IMR-90 (cell line): ENCODE measurements around the gene TBPL2. TPM values are rescaled to one million over a fixed set of nuclear protein-coding genes. Genes with fewer than 3 reads are reported as not detected.

Source experiments
- ATAC-seq: fragments of 200-7000 bp; cut with Tn5 transposase; 2 replicates; pipeline ENCODE4 v1.9.1; 2020; ENCODE audit warnings: low read depth, mild to moderate bottlenecking, moderate library complexity
- BruUV-seq: library from RNA; stranded (reverse); fragments of 400-500 nt; replicated peaks from 2 replicates; lab custom pipeline; 2021; lab: Mats Ljungman, UMichigan
- CTCF ChIA-PET: fragments of 300-600 bp; formaldehyde crosslinking; extraction: SDS; loops from one replicate; lab custom pipeline; 2021; ENCODE audit warnings: antibody characterized with exemption; lab: Yijun Ruan, JAX
- POLR2A ChIA-PET: fragments of 300-600 bp; sonication (Branson Sonifier 250); formaldehyde crosslinking; loops from one replicate; lab custom pipeline; 2022; ENCODE audit warnings: antibody characterized with exemption; ENCODE audit not compliant: unreplicated experiment; lab: Charles Lee
- DNase-seq: peaks from one replicate; pipeline ENCODE4 v3.0.0; 2013
- H2AFZ ChIP-seq: replicated peaks from 2 replicates; pipeline ENCODE3; 2013; ENCODE audit warnings: low read length, mild to moderate bottlenecking; ENCODE audit not compliant: poor library complexity
- H2AK5ac ChIP-seq: 2 replicates; pipeline ENCODE4 v1.6.1; 2013; ENCODE audit warnings: low read depth, low read length, inconsistent platforms
- H2AK9ac ChIP-seq: replicated peaks from 2 replicates; pipeline ENCODE3; 2013; ENCODE audit warnings: mild to moderate bottlenecking, low read depth, low read length, moderate library complexity; ENCODE audit not compliant: poor library complexity
- H2BK120ac ChIP-seq: 2 replicates; pipeline ENCODE4 v1.6.1; 2013; ENCODE audit warnings: low read depth, low read length, inconsistent platforms
- H2BK15ac ChIP-seq: 3 replicates; pipeline ENCODE4 v1.6.1; 2013; ENCODE audit warnings: low read depth, low read length, inconsistent platforms
- H2BK20ac ChIP-seq: 2 replicates; pipeline ENCODE4 v1.6.1; 2013; ENCODE audit warnings: low read depth, mild to moderate bottlenecking, inconsistent platforms, low read length, moderate library complexity
- H2BK5ac ChIP-seq: 2 replicates; pipeline ENCODE4 v1.6.1; 2013; ENCODE audit warnings: mild to moderate bottlenecking, low read depth, low read length, inconsistent platforms; ENCODE audit not compliant: poor library complexity, severe bottlenecking
- H3K14ac ChIP-seq: replicated peaks from 2 replicates; pipeline ENCODE4 v1.6.1; 2013; ENCODE audit warnings: low read depth, low read length, inconsistent platforms
- H3K18ac ChIP-seq: 2 replicates; pipeline ENCODE4 v1.6.1; 2013; ENCODE audit warnings: low read depth, low read length, control low read depth
- H3K23ac ChIP-seq: 2 replicates; pipeline ENCODE4 v1.6.1; 2013; ENCODE audit warnings: low read depth, low read length, inconsistent platforms
- H3K27ac ChIP-seq: 2 replicates; pipeline ENCODE4 v1.5.1; 2013; ENCODE audit warnings: mild to moderate bottlenecking, control low read depth, low read length; ENCODE audit not compliant: insufficient read depth
- H3K27me3 ChIP-seq: 2 replicates; pipeline ENCODE4 v1.6.1; 2013; ENCODE audit warnings: low read length; ENCODE audit not compliant: control insufficient read depth, insufficient read depth
- H3K36me3 ChIP-seq: 2 replicates; pipeline ENCODE4 v1.6.1; 2013; ENCODE audit warnings: low read length, mixed read lengths; ENCODE audit not compliant: control insufficient read depth, insufficient read depth
- H3K4ac ChIP-seq: 2 replicates; pipeline ENCODE4 v1.6.1; 2013; ENCODE audit warnings: low read depth, low read length, inconsistent platforms
- H3K4me1 ChIP-seq: 2 replicates; pipeline ENCODE4 v1.6.1; 2013; ENCODE audit warnings: low read length, mixed read lengths; ENCODE audit not compliant: control insufficient read depth, insufficient read depth
- H3K4me2 ChIP-seq: 2 replicates; pipeline ENCODE4 v1.6.1; 2013; ENCODE audit warnings: low read depth, mild to moderate bottlenecking, control low read depth, low read length, moderate library complexity
- H3K4me3 ChIP-seq: 2 replicates; pipeline ENCODE4 v1.5.1; 2013; ENCODE audit warnings: low read depth, mild to moderate bottlenecking, control low read depth, low read length, moderate library complexity; ENCODE audit not compliant: insufficient read depth
- H3K56ac ChIP-seq: 2 replicates; pipeline ENCODE4 v1.6.1; 2013; ENCODE audit warnings: low read length, inconsistent platforms; ENCODE audit not compliant: insufficient read depth; ENCODE audit errors: extremely low read depth
- H3K79me1 ChIP-seq, 2 experiments: 2 replicates each; pipeline ENCODE4 v1.6.1; 2013; ENCODE audit warnings: low read length in 2 of 2, inconsistent platforms in 1 of 2, low read depth in 1 of 2
- H3K9ac ChIP-seq: 2 replicates; pipeline ENCODE4 v1.6.1; 2013; ENCODE audit warnings: low read depth, low read length, control low read depth
- H3K9me1 ChIP-seq: 2 replicates; pipeline ENCODE4 v1.6.1; 2013; ENCODE audit warnings: low read length, inconsistent platforms; ENCODE audit not compliant: insufficient read depth
- H3K9me3 ChIP-seq: 2 replicates; pipeline ENCODE4 v1.6.1; 2013; ENCODE audit warnings: low read length; ENCODE audit not compliant: control insufficient read depth, insufficient read depth
- H4K20me1 ChIP-seq: 2 replicates; pipeline ENCODE4 v1.6.1; 2013; ENCODE audit warnings: low read length, inconsistent platforms; ENCODE audit not compliant: insufficient read depth
- H4K5ac ChIP-seq: 2 replicates; pipeline ENCODE4 v1.6.1; 2013; ENCODE audit warnings: mild to moderate bottlenecking, low read depth, low read length, control low read depth
- H4K8ac ChIP-seq, 2 experiments: 2 replicates each; pipeline ENCODE4 v1.6.1; 2013; ENCODE audit warnings: low read depth in 2 of 2, low read length in 2 of 2, control low read depth in 1 of 2, inconsistent platforms in 1 of 2
- H4K91ac ChIP-seq: 2 replicates; pipeline ENCODE4 v1.6.1; 2013; ENCODE audit warnings: low read depth, low read length, inconsistent platforms; ENCODE audit not compliant: insufficient read depth
- BHLHE40 ChIP-seq: fragments of 150-350 bp; IDR thresholded peaks from 2 replicates; pipeline ENCODE4 v1.6.1; 2016; ENCODE audit warnings: mild to moderate bottlenecking, low read depth, low read length
- CEBPB ChIP-seq: IDR thresholded peaks from 2 replicates; pipeline ENCODE4 v1.6.1; 2012; ENCODE audit warnings: low read depth, low read length, improper control_type of control experiment
- CHD1 ChIP-seq: IDR thresholded peaks from 2 replicates; pipeline ENCODE4 v1.6.1; 2012; ENCODE audit warnings: low read depth, low read length, improper control_type of control experiment
- CTCF ChIP-seq: conservative IDR thresholded peaks from 2 replicates; pipeline ENCODE4 v1.5.1; 2012; ENCODE audit warnings: mild to moderate bottlenecking, low read depth, low read length, improper control_type of control experiment
- ELK1 ChIP-seq: fragments of 150-350 bp; IDR thresholded peaks from 2 replicates; pipeline ENCODE4 v1.6.1; 2016; ENCODE audit warnings: low read depth, mild to moderate bottlenecking, low read length, moderate library complexity, borderline replicate concordance
- FOS ChIP-seq: fragments of 150-350 bp; IDR thresholded peaks from 2 replicates; pipeline ENCODE4 v1.6.1; 2016; ENCODE audit warnings: low read depth, low read length
- MAFK ChIP-seq: IDR thresholded peaks from 2 replicates; pipeline ENCODE4 v1.6.1; 2012; ENCODE audit warnings: low read depth, low read length, improper control_type of control experiment
- MAZ ChIP-seq: IDR thresholded peaks from 2 replicates; pipeline ENCODE4 v1.6.1; 2012; ENCODE audit warnings: low read depth, mild to moderate bottlenecking, low read length, improper control_type of control experiment, moderate library complexity, borderline replicate concordance
- MXI1 ChIP-seq: IDR thresholded peaks from 2 replicates; pipeline ENCODE4 v1.6.1; 2012; ENCODE audit warnings: low read depth, mild to moderate bottlenecking, low read length, moderate library complexity, borderline replicate concordance
- NFE2L2 ChIP-seq: fragments of 150-350 bp; IDR thresholded peaks from 2 replicates; pipeline ENCODE4 v1.6.1; 2016; ENCODE audit warnings: low read depth, mild to moderate bottlenecking, low read length
- POLR2A ChIP-seq: IDR thresholded peaks from 2 replicates; pipeline ENCODE4 v1.6.1; 2012; ENCODE audit warnings: mild to moderate bottlenecking, low read depth, low read length
- RAD21 ChIP-seq: IDR thresholded peaks from 2 replicates; pipeline ENCODE4 v1.6.1; 2012; ENCODE audit warnings: low read length, improper control_type of control experiment
- RCOR1 ChIP-seq: IDR thresholded peaks from 2 replicates; pipeline ENCODE4 v1.6.1; 2012; ENCODE audit warnings: mild to moderate bottlenecking, low read length, improper control_type of control experiment; ENCODE audit not compliant: insufficient replicate concordance
- RFX5 ChIP-seq: IDR thresholded peaks from 2 replicates; pipeline ENCODE4 v1.8.0; 2012; ENCODE audit warnings: low read depth, mild to moderate bottlenecking, low read length, moderate library complexity
- SMC3 ChIP-seq: fragments of 150-350 bp; IDR thresholded peaks from 2 replicates; pipeline ENCODE4 v1.6.1; 2016; ENCODE audit warnings: low read depth, mild to moderate bottlenecking, antibody characterized with exemption, low read length, moderate library complexity
- WGBS, 2 experiments: methylation state at CpG; one replicate each; pipeline versions ENCODE4 v1.1.5 to v1.1.7; 2013; ENCODE audit warnings: missing lambda C conversion rate in 2 of 2; ENCODE audit not compliant: insufficient read length in 1 of 2; ENCODE audit errors: extremely low coverage in 2 of 2; 5-methylcytosine and 5-hydroxymethylcytosine counted together
- dilution Hi-C: fragments of 300-500 bp; cut with HindIII; formaldehyde crosslinking; loops from one replicate; pipeline ENCODE4 v1.14.3; 2018; ENCODE audit warnings: low sequenced_read_pairs; ENCODE audit not compliant: unreplicated experiment
- in situ Hi-C: fragments of 300-500 bp; cut with MboI; formaldehyde crosslinking; loops from 3 replicates; pipeline ENCODE4 v1.14.3; 2019; ENCODE audit warnings: low sequenced_read_pairs, inconsistent platforms, mixed read lengths
- intact Hi-C: fragments of 100-400 bp; cut with micrococcal nuclease; formaldehyde crosslinking; loops from 2 replicates; pipeline ENCODE4 v1.10.0; 2022
- polyA plus RNA-seq, 3 experiments: library from polyadenylated mRNA; depleted of rRNA; stranded (reverse); fragments of >200 nt; gene quantifications; 2 replicates each; pipeline ENCODE4 v1.2.3, GENCODE V29; 2012; ENCODE audit warnings: low replicate concordance in 1 of 3
- total RNA-seq: library from RNA; depleted of rRNA; stranded (reverse); fragments of >200 nt; gene quantifications from 2 replicates; pipeline ENCODE4 v1.2.3, GENCODE V29; 2012
- TF ChIP-seq, protein P1 (sequence below): fragments of 150-350 bp; IDR thresholded peaks from 2 replicates; pipeline ENCODE4 v1.6.1; 2017; ENCODE audit warnings: mild to moderate bottlenecking, antibody characterized with exemption, low read length, low read depth

TBPL2 gene
- total and polyA plus RNA-seq, 2 of the 4 experiments (the other 2 are of a cell fraction) = not detected

GRCh38 chr14:55384536-55384935 is 55.9 kb downstream of the TBPL2 start:
- Histone ChIP-seq H3K56ac (no peak overlapping the region), H3K23ac (no peak overlapping the region), H3K27me3 (no peaks in the 10 kb centered on the region), H2BK15ac (no peak overlapping the region), H3K9ac (no peak overlapping the region), H3K4ac (no peak overlapping the region), H2BK120ac (no peak overlapping the region), H3K36me3 (peaks cover 26% of the 10 kb centered on the region), H3K79me1 (peaks cover 3 to 30% of the 10 kb centered on the region in 2 experiments; a peak in 2 of 4 replicates), H2AK5ac (no peak overlapping the region), H3K4me3 (no peak overlapping the region), H3K14ac (no peak overlapping the region), H3K9me1 (peaks cover 16% of the 10 kb centered on the region), H3K4me2 (no peak overlapping the region), H2BK5ac (no peak overlapping the region), H4K5ac (no peak overlapping the region), H3K27ac (no peak overlapping the region), H3K18ac (peak overlapping the region; percentile 16; the same call in 1 of the 2 replicates), H2AFZ (no peak overlapping the region), H4K20me1 (no peaks in the 10 kb centered on the region), H3K9me3 (no peaks in the 10 kb centered on the region), H2AK9ac (no peak overlapping the region), H4K91ac (no peak overlapping the region), H3K4me1 (peaks cover 20% of the 10 kb centered on the region), H2BK20ac (no peak overlapping the region), H4K8ac (no peak overlapping the region)
- ChIA-PET POLR2A (no interaction called here), CTCF (no interaction called here)
- BruUV-seq = no TSS peak
- DNase-seq (no peak), ATAC-seq (no peak)
- dilution Hi-C loops (no loop called here), intact Hi-C loops (no loop called here), in situ Hi-C loops (no loop called here)
- no peak for TF ChIP-seq MXI1
- no peak for TF ChIP-seq MAZ
- no peak for TF ChIP-seq NFE2L2
- no peak for TF ChIP-seq RCOR1
- no peak for TF ChIP-seq BHLHE40
- no peak for TF ChIP-seq FOS
- TF ChIP-seq RAD21 = no peak
- no peak for TF ChIP-seq ELK1
- no peak for TF ChIP-seq CHD1
- TF ChIP-seq CEBPB = no peak
- TF ChIP-seq MAFK = no peak
- TF ChIP-seq RFX5 = no peak
- no peak for TF ChIP-seq POLR2A
- TF ChIP-seq, protein P1, sequence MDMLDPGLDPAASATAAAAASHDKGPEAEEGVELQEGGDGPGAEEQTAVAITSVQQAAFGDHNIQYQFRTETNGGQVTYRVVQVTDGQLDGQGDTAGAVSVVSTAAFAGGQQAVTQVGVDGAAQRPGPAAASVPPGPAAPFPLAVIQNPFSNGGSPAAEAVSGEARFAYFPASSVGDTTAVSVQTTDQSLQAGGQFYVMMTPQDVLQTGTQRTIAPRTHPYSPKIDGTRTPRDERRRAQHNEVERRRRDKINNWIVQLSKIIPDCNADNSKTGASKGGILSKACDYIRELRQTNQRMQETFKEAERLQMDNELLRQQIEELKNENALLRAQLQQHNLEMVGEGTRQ = no peak
- no peak for TF ChIP-seq CTCF
- no peak for TF ChIP-seq SMC3
- WGBS, 2 experiments = 95% methylated on average over 3 of the region's 3 CpGs; no CpG with 5 or more reads in 1 of the 2 experiments
